Activated naive CD4-positive, alpha-beta T cell treated with Interleukin-2 at 50 U/mL for 16 hours (primary cell): Measurements from ENCODE around the gene SGCA.

Source experiments
- DNase-seq: peaks from one replicate; pipeline ENCODE4 v3.0.0-alpha.2; 2020

Gene SGCA

DNA sequence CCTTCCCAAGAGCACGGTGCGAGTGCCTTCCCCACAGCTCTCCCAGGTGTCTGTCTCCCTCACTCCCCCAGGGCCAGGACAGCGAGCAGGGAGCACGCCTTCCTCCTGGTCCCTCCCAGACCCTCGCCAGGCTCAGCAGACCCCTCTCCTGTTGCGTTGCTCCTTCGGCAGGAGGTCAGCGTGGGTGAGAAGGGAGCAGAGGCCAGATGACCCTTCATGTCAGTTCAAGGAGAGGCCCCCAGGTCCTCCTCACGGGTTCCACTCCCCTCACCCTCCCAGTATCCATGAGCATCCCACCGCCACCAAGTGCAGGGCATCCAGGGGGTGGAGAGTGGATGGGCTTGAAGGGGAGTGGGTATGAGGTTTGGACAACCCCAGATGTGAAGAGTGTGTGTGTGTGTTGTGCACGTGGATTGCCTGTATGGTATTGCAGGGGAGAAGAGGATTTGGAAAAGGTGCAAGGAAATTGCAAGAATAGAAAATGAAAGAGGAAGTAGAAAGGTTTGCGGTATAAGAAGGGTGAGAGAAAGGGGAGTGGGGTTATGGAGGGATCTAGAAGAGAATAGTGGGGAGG lies 17.7 kb downstream of the SGCA start:
- DNase-seq: no peak

DNA sequence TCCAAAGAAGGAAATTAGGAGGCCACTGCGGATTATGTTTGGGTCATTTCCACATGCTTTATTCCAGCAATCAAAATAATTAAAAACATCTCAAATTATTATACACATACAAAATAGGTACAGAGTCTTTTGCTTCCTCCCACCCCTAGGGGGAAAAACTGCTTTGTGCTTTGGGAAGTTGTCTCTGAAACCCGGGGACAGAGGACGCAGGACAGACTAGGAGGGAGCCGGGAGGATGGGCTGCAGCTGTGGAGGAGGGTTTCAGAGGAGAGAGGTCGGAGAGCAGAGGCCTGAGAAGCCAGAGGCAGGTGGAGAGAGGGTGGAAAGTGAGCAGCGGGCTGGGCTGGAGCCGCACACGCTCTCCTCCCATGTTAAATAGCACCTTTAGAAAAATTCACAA lies 18.3 kb downstream of the SGCA start:
- no peak for DNase-seq

DNA sequence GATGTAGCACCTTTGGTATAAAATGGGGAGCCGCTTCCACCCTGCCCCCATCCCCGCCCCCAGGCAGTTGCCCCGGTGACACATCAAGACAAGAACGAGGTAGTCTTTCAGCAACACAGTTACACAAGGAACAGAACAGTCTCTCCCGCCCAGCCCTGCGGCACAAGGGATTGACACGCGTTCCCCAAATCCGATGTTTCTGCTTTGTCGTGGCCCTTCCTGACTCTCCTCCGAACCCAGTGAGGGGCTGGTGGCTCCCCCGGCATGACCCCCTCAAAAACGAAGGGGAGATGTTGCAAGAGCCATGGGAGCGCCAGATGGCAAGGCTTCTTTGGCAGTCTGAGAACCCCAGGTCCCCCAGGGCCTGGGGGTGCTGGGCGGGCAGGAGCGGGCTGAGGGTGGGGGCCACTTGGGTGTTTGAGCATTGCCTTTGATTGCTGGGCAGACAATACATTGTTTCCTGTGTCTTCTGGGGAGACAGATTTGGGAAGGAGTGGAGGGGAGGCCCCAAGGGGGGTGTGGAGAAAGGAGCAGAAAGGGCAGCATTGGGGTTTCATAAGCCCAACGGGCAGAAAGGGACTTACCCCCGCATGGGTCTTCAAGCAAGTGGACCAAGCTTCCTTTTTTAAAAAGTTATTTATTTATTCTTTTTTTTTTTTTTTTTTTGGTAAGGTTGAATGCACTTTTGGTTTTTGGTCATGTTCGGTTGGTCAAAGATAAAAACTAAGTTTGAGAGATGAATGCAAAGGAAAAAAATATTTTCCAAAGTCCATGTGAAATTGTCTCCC lies 19.0 kb downstream of the SGCA start:
- no peak for DNase-seq

DNA sequence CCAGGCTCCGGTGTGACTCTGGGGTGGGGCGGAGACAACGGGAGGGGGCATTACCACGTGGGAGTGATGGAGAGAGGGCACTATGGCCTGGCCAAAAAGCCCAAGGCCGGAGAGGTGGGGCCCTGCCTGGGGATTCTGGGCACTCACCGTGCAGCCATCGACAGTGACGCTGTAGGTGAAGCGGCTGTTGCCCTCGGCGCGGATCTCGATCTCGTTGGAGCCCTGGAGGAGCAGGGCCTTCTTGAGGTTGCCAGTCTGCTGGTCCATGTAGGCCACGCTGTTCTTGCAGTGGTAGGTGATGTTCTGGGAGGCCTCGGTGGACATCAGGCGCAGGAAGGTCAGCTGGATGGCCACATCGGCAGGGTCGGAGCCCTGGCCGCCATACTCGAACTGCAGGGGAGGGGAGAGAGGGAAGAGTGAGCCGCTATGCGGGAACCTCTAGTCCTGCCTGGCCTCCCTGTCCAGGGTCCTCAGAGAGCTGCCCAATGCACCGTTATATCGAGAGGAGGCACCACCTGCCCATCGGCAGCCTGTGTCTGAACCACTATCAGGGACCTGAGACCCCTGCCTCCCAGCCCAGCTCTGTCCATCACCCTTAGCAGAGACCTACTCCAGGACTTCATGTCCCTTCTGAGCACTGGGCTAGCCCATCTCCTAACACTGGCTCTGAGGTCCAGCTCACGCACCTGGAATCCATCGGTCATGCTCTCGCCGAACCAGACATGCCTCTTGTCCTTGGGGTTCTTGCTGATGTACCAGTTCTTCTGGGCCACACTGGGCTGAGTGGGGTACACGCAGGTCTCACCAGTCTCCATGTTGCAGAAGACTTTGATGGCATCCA lies 20.0 kb downstream of the SGCA start:
- no peak for DNase-seq

DNA sequence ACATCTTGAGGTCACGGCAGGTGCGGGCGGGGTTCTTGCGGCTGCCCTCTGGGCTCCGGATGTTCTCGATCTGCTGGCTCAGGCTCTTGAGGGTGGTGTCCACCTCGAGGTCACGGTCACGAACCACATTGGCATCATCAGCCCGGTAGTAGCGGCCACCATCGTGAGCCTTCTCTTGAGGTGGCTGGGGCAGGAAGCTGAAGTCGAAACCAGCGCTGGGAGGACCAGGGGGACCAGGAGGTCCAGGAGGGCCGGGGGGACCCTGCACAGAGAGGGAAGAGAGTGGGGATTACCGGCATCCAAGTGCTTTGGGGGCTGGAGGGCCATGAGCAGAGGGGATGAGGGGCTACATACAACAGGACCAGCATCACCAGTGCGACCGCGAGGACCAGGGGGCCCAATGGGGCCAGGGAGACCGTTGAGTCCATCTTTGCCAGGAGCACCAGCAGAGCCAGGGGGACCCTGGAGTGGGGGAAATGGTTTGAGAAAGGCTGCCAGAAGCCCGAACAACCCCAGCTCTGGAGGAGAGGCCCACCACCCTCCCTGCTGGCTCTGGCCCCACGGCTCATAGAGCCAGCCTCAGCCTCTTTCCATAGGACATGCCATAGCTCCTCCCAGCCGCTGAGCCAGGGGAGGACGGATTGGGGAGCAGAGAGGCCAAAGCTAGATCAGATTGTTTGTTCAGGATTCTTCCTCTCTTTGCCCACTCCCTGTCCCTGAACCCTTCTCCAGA lies 21.0 kb downstream of the SGCA start:
- no peak for DNase-seq

DNA sequence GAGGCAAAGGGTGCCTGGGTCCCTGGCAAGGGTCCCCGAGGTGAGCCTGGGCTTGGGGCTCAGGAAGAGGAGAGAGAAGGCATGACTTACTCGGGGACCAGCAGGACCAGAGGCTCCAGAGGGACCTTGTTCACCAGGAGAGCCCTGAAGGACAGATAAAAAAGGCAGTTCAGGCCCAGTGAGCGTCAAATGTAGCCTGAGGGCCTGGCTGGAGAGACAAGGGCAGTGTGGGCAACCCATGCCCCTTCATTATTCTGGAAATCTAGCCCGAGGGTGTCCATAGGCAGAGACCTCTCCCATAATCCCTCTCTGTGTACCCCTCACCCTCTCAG lies 21.6 kb downstream of the SGCA start:
- DNase-seq: no peak

DNA sequence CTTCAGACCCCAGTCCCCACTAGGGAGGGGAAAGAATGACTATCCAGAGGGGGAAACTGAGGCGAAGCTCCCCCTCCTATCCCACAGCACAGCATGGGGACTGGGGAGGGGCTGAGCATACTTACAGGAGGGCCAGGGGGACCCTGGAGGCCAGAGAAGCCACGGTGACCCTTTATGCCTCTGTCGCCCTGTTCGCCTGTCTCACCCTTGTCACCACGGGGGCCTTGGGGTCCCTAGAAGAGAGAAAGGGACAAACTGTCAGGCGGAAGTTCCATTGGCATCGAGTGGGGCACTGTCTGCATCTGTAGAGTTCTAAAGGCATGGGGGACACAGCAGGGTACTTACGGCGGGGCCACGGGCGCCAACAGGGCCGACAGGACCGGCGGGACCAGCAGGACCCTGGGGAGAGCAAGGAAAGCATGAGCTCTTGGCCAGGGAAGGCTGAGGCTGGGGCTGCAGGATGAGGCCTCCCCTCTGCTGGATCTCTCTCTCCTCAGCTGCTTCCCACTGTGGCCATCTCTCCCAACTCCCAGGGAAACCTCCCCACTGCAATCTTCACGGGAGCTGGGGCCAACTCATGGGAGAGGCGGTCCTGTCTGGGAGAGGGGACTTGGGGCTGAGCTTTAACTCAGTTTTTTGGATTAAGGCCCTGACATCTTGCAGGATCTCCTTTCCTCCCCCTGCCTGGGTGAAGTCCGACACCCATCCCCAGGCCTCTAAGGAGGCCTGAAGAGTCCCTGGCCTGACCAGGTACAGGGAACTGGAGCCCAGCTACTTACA lies 22.1 kb downstream of the SGCA start:
- DNase-seq: no peak

DNA sequence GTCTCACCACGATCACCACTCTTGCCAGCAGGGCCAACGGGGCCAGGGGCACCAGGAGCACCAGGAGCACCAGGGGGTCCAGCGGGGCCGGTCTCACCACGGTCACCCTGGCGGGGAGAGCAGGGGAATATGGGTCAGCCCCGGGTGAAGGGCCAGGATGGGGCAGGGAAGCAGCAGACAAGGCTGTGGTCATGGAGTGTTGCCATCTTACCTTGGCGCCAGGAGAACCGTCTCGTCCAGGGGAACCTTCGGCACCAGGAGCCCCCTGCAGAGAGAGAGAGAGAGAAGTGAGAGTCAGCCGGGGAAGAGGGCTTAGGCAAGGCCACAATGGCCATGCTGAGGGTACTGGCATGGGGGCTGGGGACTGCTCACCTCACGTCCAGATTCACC lies 22.7 kb downstream of the SGCA start:
- DNase-seq: no peak

DNA sequence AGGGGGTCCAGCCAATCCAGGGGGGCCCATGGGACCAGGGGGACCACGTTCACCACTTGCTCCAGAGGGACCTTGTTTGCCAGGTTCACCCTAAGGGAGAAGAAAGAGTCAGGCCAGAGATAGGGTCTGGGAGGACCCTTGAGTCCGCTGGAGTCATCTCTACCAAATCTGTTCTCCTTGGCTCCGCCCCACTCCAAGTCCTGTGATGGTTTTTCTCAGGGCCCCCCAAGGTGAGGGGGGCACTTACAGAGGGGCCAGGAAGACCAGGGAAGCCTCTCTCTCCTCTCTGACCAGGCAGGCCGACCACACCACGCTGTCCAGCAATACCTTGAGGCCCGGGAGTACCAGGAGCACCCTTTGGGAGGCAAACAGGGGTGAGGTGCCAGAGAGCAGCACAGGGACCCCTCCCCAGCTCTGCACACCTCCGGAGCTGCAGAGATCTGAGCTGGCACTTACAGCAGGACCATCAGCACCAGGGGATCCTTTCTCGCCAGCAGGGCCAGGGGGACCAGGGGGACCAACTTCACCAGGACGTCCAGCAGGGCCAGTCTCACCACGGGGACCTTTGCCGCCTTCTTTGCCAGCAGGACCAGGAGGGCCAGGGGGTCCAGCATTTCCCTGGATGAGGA lies 23.2 kb downstream of the SGCA start:
- DNase-seq: no peak

DNA sequence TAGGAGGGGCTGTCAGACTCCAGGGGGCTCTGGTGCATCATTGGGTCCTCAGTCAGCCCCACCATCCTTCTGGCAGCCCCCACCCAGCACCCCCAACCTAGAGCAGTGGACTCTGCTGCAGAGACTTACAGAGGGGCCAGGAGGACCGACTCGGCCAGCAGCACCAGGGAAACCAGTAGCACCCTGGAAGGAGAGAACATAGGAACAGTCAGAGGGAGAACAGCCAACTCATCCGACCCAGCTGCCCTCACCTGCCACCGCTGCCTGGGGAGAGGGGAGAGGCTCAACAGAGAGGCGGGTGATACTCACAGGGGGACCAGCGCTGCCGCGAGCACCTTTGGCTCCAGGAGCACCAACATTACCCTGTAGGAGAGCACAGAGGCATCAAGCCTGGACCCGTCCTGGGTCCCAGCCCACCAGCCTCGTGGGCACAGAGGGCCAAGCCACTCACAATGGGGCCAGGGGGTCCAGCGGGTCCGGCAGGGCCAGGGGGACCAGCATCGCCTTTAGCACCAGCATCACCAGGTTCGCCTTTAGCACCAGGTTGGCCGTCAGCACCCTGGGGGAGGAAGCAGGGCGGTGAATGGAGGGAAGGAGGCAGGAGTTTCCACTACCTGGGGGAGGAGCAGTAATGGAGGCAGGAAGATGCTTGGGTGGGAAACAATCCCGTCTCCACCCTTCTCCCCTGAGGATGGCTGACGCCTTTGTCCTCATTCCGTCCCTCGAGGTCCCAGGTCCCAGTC lies 23.9 kb downstream of the SGCA start:
- no peak for DNase-seq

DNA sequence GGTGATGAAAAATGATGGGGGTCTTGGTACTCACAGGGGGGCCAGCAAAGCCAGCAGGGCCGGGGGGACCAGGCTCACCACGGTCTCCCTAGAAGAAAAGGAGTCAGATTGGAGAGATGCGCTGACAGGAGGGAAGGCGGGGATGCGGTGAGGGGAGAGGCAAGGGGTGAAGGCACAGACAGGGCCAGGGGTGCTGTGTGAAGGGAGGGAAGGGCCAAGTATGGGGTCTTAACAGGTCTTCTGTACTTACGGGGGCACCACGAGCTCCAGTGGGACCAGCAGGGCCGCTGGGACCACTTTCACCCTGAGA lies 24.4 kb downstream of the SGCA start:
- no peak for DNase-seq

DNA sequence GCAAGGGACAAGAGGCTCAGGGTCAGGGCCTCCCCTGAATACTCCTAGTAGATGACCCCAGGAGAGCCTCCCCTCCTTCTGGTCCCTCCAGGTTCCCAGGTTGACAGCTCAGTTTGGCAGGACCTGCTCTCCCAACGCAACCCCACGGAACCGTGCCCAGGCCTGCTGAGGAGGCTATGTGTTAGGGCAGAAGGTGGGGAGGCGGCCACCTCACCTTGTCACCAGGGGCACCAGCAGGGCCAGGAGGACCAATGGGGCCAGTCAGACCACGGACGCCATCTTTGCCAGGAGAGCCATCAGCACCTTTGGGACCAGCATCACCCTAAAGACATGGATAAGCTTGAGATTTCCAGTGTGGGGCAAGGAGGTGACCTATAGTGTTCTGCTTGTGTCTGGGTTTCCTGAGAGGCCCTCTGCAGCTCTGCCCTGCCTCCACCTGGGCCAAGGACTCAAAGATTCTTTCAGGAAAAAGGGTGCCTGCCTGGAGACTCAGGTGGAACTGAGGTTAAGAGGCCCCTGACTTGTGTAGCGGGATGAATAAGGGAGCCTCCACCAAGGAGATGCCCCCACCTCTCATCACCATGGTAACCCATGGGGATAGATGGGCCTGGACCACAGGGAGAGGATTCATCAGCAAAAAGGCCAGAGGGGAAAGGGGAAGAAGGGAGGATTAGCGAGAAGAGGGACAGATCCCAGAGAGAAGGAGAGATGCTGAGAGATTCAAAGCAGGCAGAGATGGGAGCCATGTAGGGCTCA lies 25.0 kb downstream of the SGCA start:
- DNase-seq: no peak

DNA sequence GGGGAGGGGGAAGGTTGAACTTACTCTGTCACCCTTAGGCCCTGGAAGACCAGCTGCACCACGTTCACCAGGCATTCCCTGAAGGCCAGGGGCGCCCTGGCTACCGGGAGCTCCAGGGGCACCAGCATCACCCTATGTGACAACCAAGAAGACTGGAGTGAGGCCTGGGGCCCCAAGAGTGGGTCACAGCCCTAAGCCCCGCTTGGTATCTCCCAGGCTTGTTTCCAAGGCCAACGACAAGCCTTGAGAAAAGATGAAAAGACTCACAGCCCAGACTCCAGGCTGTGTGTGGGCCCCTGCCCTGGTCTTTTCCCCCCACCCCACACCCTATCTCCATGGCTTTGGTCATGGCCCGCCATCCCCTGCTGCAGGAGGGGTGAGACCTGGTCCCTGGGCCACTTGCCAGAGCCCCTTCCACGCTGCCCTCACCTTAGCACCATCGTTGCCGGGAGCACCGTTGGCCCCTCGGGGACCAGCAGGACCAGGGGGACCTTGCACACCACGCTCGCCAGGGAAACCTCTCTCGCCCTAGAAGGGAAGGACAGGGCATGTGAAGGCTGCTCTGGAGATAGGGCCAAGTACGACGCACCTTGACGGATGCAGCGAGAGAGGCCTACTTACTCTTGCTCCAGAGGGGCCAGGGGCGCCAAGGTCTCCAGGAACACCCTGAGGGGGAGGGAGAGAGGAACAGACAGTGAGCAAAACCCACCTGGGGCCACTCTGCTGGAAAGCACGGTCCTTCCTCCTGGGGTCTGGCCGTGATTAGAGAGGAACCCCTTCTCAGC lies 25.7 kb downstream of the SGCA start:
- DNase-seq: no peak

DNA sequence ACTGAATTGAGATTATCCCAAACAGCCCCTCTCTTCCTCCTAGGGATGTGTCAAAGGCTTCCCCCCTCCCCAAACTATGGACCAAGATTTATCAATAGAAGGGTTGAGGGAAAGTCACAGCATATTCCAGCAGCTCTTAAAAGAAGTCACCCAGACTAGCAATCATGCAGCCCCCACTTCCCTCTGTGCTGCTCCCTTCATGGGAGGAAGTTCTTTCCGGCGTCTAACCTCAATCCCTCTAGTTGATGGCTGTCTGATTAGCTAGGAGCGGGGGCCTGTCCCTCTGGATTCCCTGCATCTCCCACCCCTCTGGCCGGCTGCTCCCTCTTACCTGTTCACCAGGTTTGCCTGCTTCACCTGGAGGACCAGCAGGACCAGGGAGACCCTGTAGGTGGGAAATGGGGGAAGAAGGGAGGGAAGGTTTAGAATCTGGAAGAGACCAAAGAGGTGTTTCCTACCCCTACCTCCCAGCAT lies 26.4 kb downstream of the SGCA start:
- DNase-seq: no peak

DNA sequence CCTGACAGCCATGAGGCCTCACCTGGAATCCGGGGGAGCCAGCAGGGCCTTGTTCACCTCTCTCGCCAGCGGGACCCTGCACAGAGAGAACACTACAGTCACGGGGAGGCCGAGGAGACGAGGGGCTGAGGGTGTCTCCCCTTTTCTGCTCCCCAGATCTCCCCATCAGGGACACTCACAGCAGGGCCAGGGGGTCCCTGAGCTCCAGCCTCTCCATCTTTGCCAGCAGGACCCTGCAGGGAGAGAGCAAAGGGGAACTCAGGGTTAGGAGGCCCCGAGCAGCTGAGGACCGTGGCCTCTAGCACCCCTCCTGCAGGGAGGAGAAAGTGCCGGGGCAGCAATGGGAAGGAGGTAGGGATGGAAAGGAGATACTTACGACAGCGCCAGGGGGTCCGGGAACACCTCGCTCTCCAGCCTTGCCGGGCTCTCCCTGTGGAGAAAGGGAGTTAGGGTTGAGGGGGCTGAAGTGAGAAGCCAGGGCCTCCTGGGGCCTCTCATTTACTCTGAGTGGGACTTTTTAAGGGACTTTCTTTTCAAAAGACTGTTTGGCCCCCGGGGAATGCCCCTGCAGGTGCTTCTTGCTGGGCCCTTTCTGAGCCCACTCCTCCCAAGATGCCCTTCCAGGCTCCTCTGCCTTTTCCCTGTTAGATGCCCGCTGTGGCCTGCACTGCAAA lies 26.9 kb downstream of the SGCA start:
- DNase-seq: no peak

DNA sequence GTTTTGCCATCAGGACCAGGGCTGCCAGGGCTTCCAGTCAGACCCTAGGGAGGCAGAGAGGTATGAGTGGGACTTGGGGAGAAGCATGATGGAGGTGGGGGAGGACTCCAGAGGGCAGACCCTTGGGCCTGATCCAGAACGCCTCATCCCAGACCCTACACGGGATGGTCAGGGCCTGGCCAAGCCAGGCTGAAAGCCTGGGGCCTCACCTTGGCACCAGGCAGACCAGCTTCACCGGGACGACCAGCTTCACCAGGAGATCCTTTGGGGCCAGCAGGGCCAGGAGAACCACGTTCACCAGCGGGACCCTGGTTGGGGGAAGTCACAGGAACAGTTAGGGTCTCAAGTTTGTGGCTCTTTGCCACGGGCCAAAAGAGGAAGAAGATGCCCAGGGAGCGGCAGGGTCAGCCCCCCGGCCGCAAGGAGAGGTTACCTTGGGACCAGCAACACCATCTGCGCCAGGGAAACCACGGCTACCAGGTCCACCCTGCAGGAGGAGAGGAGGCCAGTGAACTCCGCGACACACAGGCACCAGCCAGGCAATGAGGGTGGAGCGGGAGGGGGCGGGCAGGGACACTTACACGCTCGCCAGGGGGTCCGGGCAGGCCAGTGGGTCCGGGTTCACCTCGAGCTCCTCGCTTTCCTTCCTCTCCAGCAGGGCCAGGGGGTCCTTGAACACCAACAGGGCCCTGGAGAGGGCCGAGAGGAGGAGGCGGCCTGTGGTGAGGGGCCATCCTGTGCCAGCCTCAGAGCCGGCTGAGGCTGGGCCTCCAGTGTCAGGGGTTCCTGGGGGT lies 28.5 kb downstream of the SGCA start:
- DNase-seq: no peak

DNA sequence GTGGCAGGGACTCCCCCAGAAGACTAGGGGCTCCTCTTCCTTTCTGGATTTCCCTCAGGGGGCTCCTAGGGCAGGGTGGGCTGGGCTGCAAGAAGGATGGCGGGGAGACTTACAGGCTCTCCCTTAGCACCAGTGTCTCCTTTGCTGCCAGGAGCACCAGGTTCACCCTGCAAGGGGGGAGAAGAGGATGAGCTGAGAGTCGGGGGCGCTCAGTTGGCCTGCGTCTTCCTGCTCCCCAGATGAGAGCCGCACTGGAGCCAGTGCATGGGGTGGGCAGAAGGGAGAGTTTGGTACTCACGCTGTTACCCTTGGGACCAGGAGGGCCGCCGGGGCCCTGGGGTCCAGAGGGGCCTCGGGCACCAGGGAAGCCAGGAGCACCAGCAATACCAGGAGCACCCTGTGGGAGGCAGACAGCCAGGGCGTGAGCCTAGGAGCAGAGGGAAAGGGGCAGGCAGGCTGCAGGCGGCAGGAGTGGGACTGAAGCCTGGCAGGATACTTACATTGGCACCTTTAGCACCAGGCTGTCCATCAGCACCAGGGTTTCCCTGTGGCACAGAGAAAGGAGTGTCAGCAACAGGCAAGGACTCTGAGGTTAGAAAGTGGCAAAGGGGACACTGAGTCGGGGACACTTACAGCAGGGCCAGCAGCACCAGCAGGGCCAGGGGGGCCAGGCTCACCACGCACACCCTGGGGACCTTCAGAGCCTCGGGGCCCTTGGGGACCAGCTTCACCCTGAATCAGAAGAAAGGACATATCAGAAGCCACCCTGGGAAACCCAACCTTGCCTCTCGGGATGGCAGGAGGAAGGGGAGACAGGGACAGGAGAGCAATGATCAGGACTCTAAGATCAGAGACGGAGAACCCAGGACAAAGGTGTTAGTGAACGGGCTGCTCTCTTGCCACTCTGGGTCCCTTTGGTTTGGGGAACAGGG lies 29.4 kb downstream of the SGCA start:
- DNase-seq: no peak
